ENCODE measurements around the gene ATP13A5.

ATP13A5 gene

DNA sequence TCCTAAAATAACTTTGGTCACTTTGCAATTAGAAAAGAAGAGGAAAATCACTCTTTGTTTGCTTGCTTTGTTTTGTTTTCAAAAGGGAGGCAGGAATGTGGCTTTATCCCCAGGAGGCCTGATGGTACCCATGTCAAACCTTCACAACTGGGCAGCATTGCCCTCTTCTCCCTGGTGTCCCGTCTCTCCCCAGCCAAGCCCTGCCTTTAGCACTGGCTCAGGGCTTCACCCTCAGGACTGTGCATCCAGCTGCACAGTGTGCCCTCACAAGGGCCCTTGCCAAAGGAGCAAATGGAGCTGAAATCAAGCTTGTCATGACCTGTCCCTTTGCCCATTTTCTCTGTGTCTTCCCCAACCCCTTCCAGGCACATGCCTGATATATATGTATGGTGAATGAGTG, 29.1 kb upstream of the ATP13A5 start:
- no peak for TF ChIP-seq EZH2 (IDR thresholded peaks at IDR 0.05; ENCODE audit: borderline replicate concordance, low read depth, low read length, severe bottlenecking)
- TF ChIP-seq, protein P1, sequence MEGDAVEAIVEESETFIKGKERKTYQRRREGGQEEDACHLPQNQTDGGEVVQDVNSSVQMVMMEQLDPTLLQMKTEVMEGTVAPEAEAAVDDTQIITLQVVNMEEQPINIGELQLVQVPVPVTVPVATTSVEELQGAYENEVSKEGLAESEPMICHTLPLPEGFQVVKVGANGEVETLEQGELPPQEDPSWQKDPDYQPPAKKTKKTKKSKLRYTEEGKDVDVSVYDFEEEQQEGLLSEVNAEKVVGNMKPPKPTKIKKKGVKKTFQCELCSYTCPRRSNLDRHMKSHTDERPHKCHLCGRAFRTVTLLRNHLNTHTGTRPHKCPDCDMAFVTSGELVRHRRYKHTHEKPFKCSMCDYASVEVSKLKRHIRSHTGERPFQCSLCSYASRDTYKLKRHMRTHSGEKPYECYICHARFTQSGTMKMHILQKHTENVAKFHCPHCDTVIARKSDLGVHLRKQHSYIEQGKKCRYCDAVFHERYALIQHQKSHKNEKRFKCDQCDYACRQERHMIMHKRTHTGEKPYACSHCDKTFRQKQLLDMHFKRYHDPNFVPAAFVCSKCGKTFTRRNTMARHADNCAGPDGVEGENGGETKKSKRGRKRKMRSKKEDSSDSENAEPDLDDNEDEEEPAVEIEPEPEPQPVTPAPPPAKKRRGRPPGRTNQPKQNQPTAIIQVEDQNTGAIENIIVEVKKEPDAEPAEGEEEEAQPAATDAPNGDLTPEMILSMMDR (IDR thresholded peaks at IDR 0.05; ENCODE audit: borderline replicate concordance, extremely low read depth, low read length, poor library complexity, severe bottlenecking) = no peak
- H3K4me1 ChIP-seq (ENCODE audit: insufficient read depth, low read length) = no peaks in the 10 kb centered on the region
- ATAC-seq (ENCODE audit: insufficient read depth, low read depth) (no peak), DNase-seq (no peak)
- H3K36me3 ChIP-seq (ENCODE audit: insufficient read depth, low read length) = no peaks in the 10 kb centered on the region
- no peaks in the 10 kb centered on the region for H4K20me1 ChIP-seq (ENCODE audit: insufficient read depth, low read length)
- H3K79me2 ChIP-seq (ENCODE audit: insufficient read depth, low read length) = no peaks in the 10 kb centered on the region
- H2AFZ ChIP-seq (ENCODE audit: low read depth, low read length) = no peak overlapping the region
- H3K27ac ChIP-seq (ENCODE audit: low read length) = no peak overlapping the region
- H3K9me3 ChIP-seq (ENCODE audit: insufficient read depth, low read length, severe bottlenecking) = no peaks in the 10 kb centered on the region
- no peak overlapping the region for H3K9ac ChIP-seq (ENCODE audit: low read depth, low read length)
- no peak overlapping the region for H3K4me2 ChIP-seq (ENCODE audit: insufficient read depth, low read length)
- no peak overlapping the region for H3K4me3 ChIP-seq (ENCODE audit: low read depth in 1 of 2, low read length in 2 of 2)
- H3K27me3 ChIP-seq (ENCODE audit: insufficient read depth, low read length, poor library complexity) = peaks cover 4% of the 10 kb centered on the region

- peaks cover 4% of the 10 kb centered on the region for H3K27me3 ChIP-seq (ENCODE audit: insufficient read depth, low read length, poor library complexity)
Measured at GRCh38 chr3:193407112-193407511, 28.6 kb upstream of the ATP13A5 start.

DNA sequence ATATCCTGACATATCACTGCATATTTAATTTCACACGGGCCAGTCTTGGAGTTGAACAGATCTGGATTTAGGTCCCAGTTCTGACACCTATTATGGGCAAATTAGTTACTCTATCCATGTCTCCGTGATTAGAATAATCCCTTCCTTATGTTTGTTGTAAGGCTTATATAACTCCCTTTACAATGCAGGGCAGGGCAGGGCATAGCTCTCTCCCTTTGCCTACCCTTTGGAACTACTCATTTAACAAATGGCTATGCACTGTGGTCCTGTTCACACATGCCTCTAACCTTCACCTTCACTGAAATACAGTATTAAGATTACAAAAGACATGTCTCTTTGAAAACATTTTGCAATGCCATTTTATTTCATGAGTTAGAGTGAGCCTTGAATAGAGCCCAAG, 24.8 kb upstream of the ATP13A5 start:
- Histone ChIP-seq H3K9ac (ENCODE audit: low read depth, low read length) (no peak overlapping the region), H3K79me2 (ENCODE audit: insufficient read depth, low read length) (no peaks in the 10 kb centered on the region), H3K4me1 (ENCODE audit: insufficient read depth, low read length) (no peaks in the 10 kb centered on the region), H3K9me3 (ENCODE audit: insufficient read depth, low read length, severe bottlenecking) (no peaks in the 10 kb centered on the region), H3K27ac (ENCODE audit: low read length) (no peak overlapping the region), H4K20me1 (ENCODE audit: insufficient read depth, low read length) (no peaks in the 10 kb centered on the region), H3K4me3 (ENCODE audit: low read depth in 1 of 2, low read length in 2 of 2) (no peak overlapping the region), H3K36me3 (ENCODE audit: insufficient read depth, low read length) (no peaks in the 10 kb centered on the region), H3K27me3 (ENCODE audit: insufficient read depth, low read length, poor library complexity) (peaks cover 4% of the 10 kb centered on the region), H2AFZ (ENCODE audit: low read depth, low read length) (no peak overlapping the region), H3K4me2 (ENCODE audit: insufficient read depth, low read length) (no peak overlapping the region)
- no peak for TF ChIP-seq EZH2 (IDR thresholded peaks at IDR 0.05; ENCODE audit: borderline replicate concordance, low read depth, low read length, severe bottlenecking)
- TF ChIP-seq, protein P1 (IDR thresholded peaks at IDR 0.05; ENCODE audit: borderline replicate concordance, extremely low read depth, low read length, poor library complexity, severe bottlenecking) = no peak
- ATAC-seq (ENCODE audit: insufficient read depth, low read depth) (no peak), DNase-seq (no peak)

More at GRCh38 chr3:193407112-193407511, 28.6 kb upstream of the ATP13A5 start:
- Histone ChIP-seq H3K36me3 (ENCODE audit: insufficient read depth, low read length) (no peaks in the 10 kb centered on the region), H3K4me2 (ENCODE audit: insufficient read depth, low read length) (no peak overlapping the region), H3K4me1 (ENCODE audit: insufficient read depth, low read length) (no peaks in the 10 kb centered on the region), H2AFZ (ENCODE audit: low read depth, low read length) (no peak overlapping the region), H4K20me1 (ENCODE audit: insufficient read depth, low read length) (no peaks in the 10 kb centered on the region), H3K9me3 (ENCODE audit: insufficient read depth, low read length, severe bottlenecking) (no peaks in the 10 kb centered on the region), H3K79me2 (ENCODE audit: insufficient read depth, low read length) (no peaks in the 10 kb centered on the region), H3K4me3 (ENCODE audit: low read depth in 1 of 2, low read length in 2 of 2) (no peak overlapping the region), H3K9ac (ENCODE audit: low read depth, low read length) (no peak overlapping the region), H3K27ac (ENCODE audit: low read length) (no peak overlapping the region)
- TF ChIP-seq, protein P1 (IDR thresholded peaks at IDR 0.05; ENCODE audit: borderline replicate concordance, extremely low read depth, low read length, poor library complexity, severe bottlenecking) = no peak
- TF ChIP-seq EZH2 (IDR thresholded peaks at IDR 0.05; ENCODE audit: borderline replicate concordance, low read depth, low read length, severe bottlenecking) = no peak
- DNase-seq = no peak
- no peak for ATAC-seq (ENCODE audit: insufficient read depth, low read depth)

GRCh38 chr3:193400304-193400703, 21.8 kb upstream of the ATP13A5 start:
- Histone ChIP-seq H3K9ac (ENCODE audit: low read depth, low read length) (no peak overlapping the region), H3K9me3 (ENCODE audit: insufficient read depth, low read length, severe bottlenecking) (no peaks in the 10 kb centered on the region), H3K27me3 (ENCODE audit: insufficient read depth, low read length, poor library complexity) (peaks cover 4% of the 10 kb centered on the region), H3K79me2 (ENCODE audit: insufficient read depth, low read length) (no peaks in the 10 kb centered on the region), H3K27ac (ENCODE audit: low read length) (no peak overlapping the region), H3K4me2 (ENCODE audit: insufficient read depth, low read length) (no peak overlapping the region), H2AFZ (ENCODE audit: low read depth, low read length) (no peak overlapping the region), H3K36me3 (ENCODE audit: insufficient read depth, low read length) (no peaks in the 10 kb centered on the region), H3K4me3 (ENCODE audit: low read depth in 1 of 2, low read length in 2 of 2) (no peak overlapping the region), H4K20me1 (ENCODE audit: insufficient read depth, low read length) (no peaks in the 10 kb centered on the region), H3K4me1 (ENCODE audit: insufficient read depth, low read length) (no peaks in the 10 kb centered on the region)
- TF ChIP-seq, protein P1 (IDR thresholded peaks at IDR 0.05; ENCODE audit: borderline replicate concordance, extremely low read depth, low read length, poor library complexity, severe bottlenecking) = no peak
- TF ChIP-seq EZH2 (IDR thresholded peaks at IDR 0.05; ENCODE audit: borderline replicate concordance, low read depth, low read length, severe bottlenecking) = no peak
- no peak for DNase-seq
- no peak for ATAC-seq (ENCODE audit: insufficient read depth, low read depth)
